Activated naive CD8-positive, alpha-beta T cell treated with anti-CD3 and anti-CD28 coated beads, Interleukin-2, amount 10 ng/mL, durations not matched to agents 7 days and 5 days (primary cell): ENCODE measurements around the gene STAP2. TPM values are rescaled to one million over a fixed set of nuclear protein-coding genes. Genes with fewer than 3 reads are reported as not detected.

Experiments
- ATAC-seq: fragments of 150-1000 bp; cut with Tn5 transposase; one replicate; pipeline ENCODE4 v1.10.0; 2021; ENCODE audit warnings: low read depth, moderate library complexity
- POLR2A ChIA-PET: fragments of 350-600 bp; sonication (Branson Sonifier 250); formaldehyde crosslinking; loops from one replicate; lab custom pipeline; 2021; ENCODE audit warnings: antibody characterized with exemption; lab: Charles Lee
- DNase-seq: peaks from one replicate; pipeline ENCODE4 v3.0.0; 2021
- H3K27ac Mint-ChIP-seq: one replicate; pipeline ENCODE4 v1.8.0; 2022; ENCODE audit warnings: mild to moderate bottlenecking, mixed read lengths
- H3K27me3 Mint-ChIP-seq: one replicate; pipeline ENCODE4 v1.8.0; 2022; ENCODE audit warnings: mild to moderate bottlenecking, moderate library complexity, mixed read lengths
- H3K36me3 Mint-ChIP-seq: one replicate; pipeline ENCODE4 v1.8.0; 2021; ENCODE audit warnings: mild to moderate bottlenecking, mixed read lengths
- H3K4me1 Mint-ChIP-seq: one replicate; pipeline ENCODE4 v1.8.0; 2021; ENCODE audit warnings: mixed read lengths
- H3K4me3 Mint-ChIP-seq: one replicate; pipeline ENCODE4 v1.8.0; 2022; ENCODE audit warnings: mild to moderate bottlenecking, moderate library complexity, mixed read lengths
- H3K9me3 Mint-ChIP-seq: one replicate; pipeline ENCODE4 v1.8.0; 2021; ENCODE audit warnings: mixed read lengths
- total RNA-seq, 2 experiments: library from RNA; stranded (reverse); gene quantifications; one replicate each; pipeline ENCODE4 v1.2.3, GENCODE V29; 2021

Gene STAP2
- total RNA-seq, 2 experiments from 2014 or later, result 8.4 to 8.8 TPM

GRCh38 chr19:4304538-4305256 is 33.9 kb downstream of the STAP2 start, which contains the start of gene FSD1:
TSS of gene FSD1 (plus strand) at chr19:4304598. CDS start at chr19:4304747, 149 bp downstream.
- DNase-seq, result peak; percentile 92
- Mint-ChIP-seq H3K27me3 (no peaks in the 10 kb centered on the region), H3K27ac (peak within 1 kb of the TSS; percentile 88), H3K4me3 (peak within 1 kb of the TSS; percentile 71), H3K4me1 (peaks cover 23% of the 10 kb centered on the region), H3K36me3 (peaks cover 14% of the 10 kb centered on the region), H3K9me3 (no peaks in the 10 kb centered on the region)
- POLR2A ChIA-PET, result interaction anchor here (0.5 to 1.7 kb wide), 7 partner anchors 15 to 224 kb away, joined by 4 to 8 read pairs (median 5); partner anchors contain the start of genes MPND and STAP2
- peak; percentile 80 for ATAC-seq

- Mint-ChIP-seq H3K27ac (peak overlapping the region; percentile 81), H3K4me1 (peaks cover 29% of the 10 kb centered on the region), H3K4me3 (peak overlapping the region; percentile 62), H3K9me3 (no peaks in the 10 kb centered on the region), H3K27me3 (no peaks in the 10 kb centered on the region), H3K36me3 (peaks cover 10% of the 10 kb centered on the region)
- ATAC-seq (no peak), DNase-seq (no peak)
- POLR2A ChIA-PET, result interaction anchor here (0.5 to 2.1 kb wide), 8 partner anchors 16 to 224 kb away, joined by 4 to 8 read pairs (median 5); partner anchors contain the start of genes MPND and STAP2
Measured at GRCh38 chr19:4303819-4304537, 34.6 kb downstream of the STAP2 start.

- H3K9me3 Mint-ChIP-seq, result no peaks in the 10 kb centered on the region
- peaks cover 31% of the 10 kb centered on the region for H3K4me1 Mint-ChIP-seq
- DNase-seq (no peak), ATAC-seq (peak; percentile 20)
- H3K4me3 Mint-ChIP-seq, result peak within 1 kb of the TSS; percentile 85
- H3K27ac Mint-ChIP-seq, result peak within 1 kb of the TSS; percentile 88
- H3K36me3 Mint-ChIP-seq, result peaks cover 10% of the 10 kb centered on the region
- H3K27me3 Mint-ChIP-seq, result no peaks in the 10 kb centered on the region
- POLR2A ChIA-PET, result interaction anchor here (0.5 to 2.1 kb wide), 7 partner anchors 8 to 103 kb away, joined by 3 to 9 read pairs (median 5); partner anchors contain the start of gene MPND
Measured at GRCh38 chr19:4302243-4302640, 36.4 kb downstream of the STAP2 start, which contains the start of gene TMIGD2. TSS of gene TMIGD2 (minus strand) at chr19:4302389. CDS start at chr19:4302385, 4 bp downstream.

GRCh38 chr19:4301590-4302242 is 36.9 kb downstream of the STAP2 start:
- Mint-ChIP-seq H3K4me1 (peaks cover 31% of the 10 kb centered on the region), H3K27me3 (no peaks in the 10 kb centered on the region), H3K36me3 (peaks cover 6% of the 10 kb centered on the region), H3K4me3 (peak overlapping the region; percentile 85), H3K9me3 (no peaks in the 10 kb centered on the region), H3K27ac (peak overlapping the region; percentile 88)
- POLR2A ChIA-PET, result interaction anchor here (0.7 to 2.1 kb wide), 4 partner anchors 26 to 54 kb away, joined by 3 to 6 read pairs (median 4); partner anchors contain the start of gene MPND
- ATAC-seq (peak; percentile 25), DNase-seq (no peak)

- ATAC-seq (no peak), DNase-seq (no peak)
- peak overlapping the region; percentile 84 for H3K27ac Mint-ChIP-seq
- no peaks in the 10 kb centered on the region for H3K9me3 Mint-ChIP-seq
- H3K36me3 Mint-ChIP-seq, result peaks cover 4% of the 10 kb centered on the region
- H3K27me3 Mint-ChIP-seq, result no peaks in the 10 kb centered on the region
- POLR2A ChIA-PET, result interaction anchor here (2.1 kb wide), 1 partner anchor 42 kb away, joined by 8 read pairs; the partner anchor contains the start of gene MPND
- H3K4me3 Mint-ChIP-seq, result peak overlapping the region; percentile 85
- peaks cover 31% of the 10 kb centered on the region for H3K4me1 Mint-ChIP-seq
Measured at GRCh38 chr19:4300589-4300988, 38.0 kb downstream of the STAP2 start.

GRCh38 chr19:4298810-4299550 is 39.6 kb downstream of the STAP2 start:
- POLR2A ChIA-PET, result interaction anchor here (1.2 to 2.1 kb wide), 2 partner anchors 20 to 44 kb away, joined by 4 to 8 read pairs; partner anchors contain the start of gene MPND
- Mint-ChIP-seq H3K36me3 (peaks cover 4% of the 10 kb centered on the region), H3K27ac (peak overlapping the region; percentile 74), H3K27me3 (no peaks in the 10 kb centered on the region), H3K4me1 (peaks cover 27% of the 10 kb centered on the region), H3K9me3 (no peaks in the 10 kb centered on the region), H3K4me3 (peak overlapping the region; percentile 21)
- DNase-seq (no peak), ATAC-seq (no peak)

GRCh38 chr19:4297901-4298809 is 40.5 kb downstream of the STAP2 start:
- H3K4me1 Mint-ChIP-seq, result peaks cover 22% of the 10 kb centered on the region
- POLR2A ChIA-PET, result no interaction called here
- ATAC-seq (peak; percentile 40), DNase-seq (no peak)
- H3K9me3 Mint-ChIP-seq, result no peaks in the 10 kb centered on the region
- peaks cover 4% of the 10 kb centered on the region for H3K36me3 Mint-ChIP-seq
- no peaks in the 10 kb centered on the region for H3K27me3 Mint-ChIP-seq
- H3K4me3 Mint-ChIP-seq, result no peak overlapping the region
- no peak overlapping the region for H3K27ac Mint-ChIP-seq

- H3K27me3 Mint-ChIP-seq, result no peaks in the 10 kb centered on the region
- H3K36me3 Mint-ChIP-seq, result peaks cover 3% of the 10 kb centered on the region
- no peak overlapping the region for H3K27ac Mint-ChIP-seq
- H3K4me3 Mint-ChIP-seq, result no peak overlapping the region
- POLR2A ChIA-PET, result no interaction called here
- H3K9me3 Mint-ChIP-seq, result no peaks in the 10 kb centered on the region
- H3K4me1 Mint-ChIP-seq, result peaks cover 13% of the 10 kb centered on the region
- no peak for DNase-seq
- no peak for ATAC-seq
Measured at GRCh38 chr19:4295972-4296771, 42.5 kb downstream of the STAP2 start.

- H3K27me3 Mint-ChIP-seq, result no peaks in the 10 kb centered on the region
- peaks cover 5% of the 10 kb centered on the region for H3K4me1 Mint-ChIP-seq
- DNase-seq (no peak), ATAC-seq (no peak)
- no peak overlapping the region for H3K27ac Mint-ChIP-seq
- no peaks in the 10 kb centered on the region for H3K36me3 Mint-ChIP-seq
- H3K4me3 Mint-ChIP-seq, result no peak overlapping the region
- no peaks in the 10 kb centered on the region for H3K9me3 Mint-ChIP-seq
- POLR2A ChIA-PET, result interaction anchor here (0.5 kb wide), 1 partner anchor 8 kb away, joined by 8 read pairs; no protein-coding TSS in a partner anchor
Measured at GRCh38 chr19:4294389-4294788, 44.2 kb downstream of the STAP2 start.

GRCh38 chr19:4292515-4292914 is 46.1 kb downstream of the STAP2 start:
- H3K9me3 Mint-ChIP-seq, result no peaks in the 10 kb centered on the region
- POLR2A ChIA-PET, result no interaction called here
- no peak for DNase-seq
- no peaks in the 10 kb centered on the region for H3K4me1 Mint-ChIP-seq
- H3K27me3 Mint-ChIP-seq, result no peaks in the 10 kb centered on the region
- H3K36me3 Mint-ChIP-seq, result no peaks in the 10 kb centered on the region
- no peak for ATAC-seq
- no peak overlapping the region for H3K4me3 Mint-ChIP-seq
- no peak overlapping the region for H3K27ac Mint-ChIP-seq

- Mint-ChIP-seq H3K27me3 (no peaks in the 10 kb centered on the region), H3K36me3 (no peaks in the 10 kb centered on the region), H3K4me1 (no peaks in the 10 kb centered on the region), H3K9me3 (no peaks in the 10 kb centered on the region), H3K27ac (no peak overlapping the region), H3K4me3 (no peak overlapping the region)
- DNase-seq (no peak), ATAC-seq (no peak)
- POLR2A ChIA-PET, result no interaction called here
Measured at GRCh38 chr19:4291184-4291732, 47.4 kb downstream of the STAP2 start.
